Fibroblast of skin of left biceps (primary cell): Measurements from ENCODE around the gene COL6A1.
A peak's percentile ranks its signal among the peaks of the same experiment; 100 is the strongest.
"Not testable (repeated sequence)": the region's sequence is repeated elsewhere in the genome, so short reads cannot be mapped to it uniquely, and the experiment has no call there.

Experiments
- DNase-seq, 2 experiments: peaks; one replicate each; pipeline ENCODE4 v3.0.0-alpha.2; 2013; ENCODE audit warnings: low read depth in 2 of 2

Gene COL6A1

DNA sequence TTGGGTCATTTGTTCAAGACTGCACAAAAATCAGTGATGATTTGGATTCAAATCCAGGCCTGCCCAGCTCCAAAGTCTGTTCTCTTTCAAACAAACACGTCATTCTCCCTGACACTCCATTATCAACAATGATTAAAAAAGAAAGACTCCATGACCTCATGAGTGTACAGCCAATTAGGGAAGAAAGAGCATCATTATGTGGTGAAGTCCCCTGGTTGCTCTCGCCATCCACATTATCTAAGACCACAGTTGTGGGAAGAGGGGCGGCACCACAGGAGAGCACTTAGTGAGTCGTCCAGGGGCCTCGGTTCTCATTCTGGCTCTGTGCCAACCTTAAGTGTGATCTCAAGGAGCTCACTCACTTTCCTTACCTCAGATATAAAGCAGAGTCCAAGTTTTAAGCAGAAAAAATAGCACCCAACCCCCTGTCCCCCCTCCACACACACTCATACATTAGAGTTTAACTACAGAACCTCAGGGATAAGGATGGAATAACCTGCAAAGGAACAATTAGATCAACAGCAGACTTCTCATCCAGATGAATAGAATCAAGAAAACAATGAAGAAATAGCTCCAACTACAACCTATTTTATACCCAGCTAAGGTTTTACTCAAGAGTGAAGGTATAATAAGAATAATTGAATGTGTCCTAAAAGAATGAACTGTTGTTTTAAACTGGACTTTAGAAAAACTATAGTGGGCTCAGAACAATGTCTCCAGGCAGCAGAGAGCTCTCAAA is 47.8 kb downstream of the COL6A1 start:
- no peak for DNase-seq

DNA sequence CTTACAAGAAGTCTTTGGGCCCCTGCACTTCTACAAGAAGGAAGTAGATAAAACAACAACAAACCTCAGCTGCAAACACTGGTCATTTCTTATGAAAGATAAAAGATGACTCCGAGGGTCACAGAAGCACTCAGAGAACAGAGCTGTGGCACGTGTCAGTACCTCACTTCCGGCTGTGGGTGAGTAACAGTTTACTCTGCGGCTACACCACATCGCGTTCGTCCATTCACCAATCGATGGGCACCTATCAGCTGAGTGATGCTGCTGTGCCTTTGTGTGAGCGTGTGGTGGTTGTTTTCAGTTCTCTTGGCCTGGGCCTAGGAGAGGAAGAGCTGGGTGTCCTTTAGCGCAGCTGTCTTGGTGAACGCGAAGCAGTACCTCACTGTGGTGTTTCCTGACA is 49.9 kb downstream of the COL6A1 start:
- DNase-seq, result no peak

DNA sequence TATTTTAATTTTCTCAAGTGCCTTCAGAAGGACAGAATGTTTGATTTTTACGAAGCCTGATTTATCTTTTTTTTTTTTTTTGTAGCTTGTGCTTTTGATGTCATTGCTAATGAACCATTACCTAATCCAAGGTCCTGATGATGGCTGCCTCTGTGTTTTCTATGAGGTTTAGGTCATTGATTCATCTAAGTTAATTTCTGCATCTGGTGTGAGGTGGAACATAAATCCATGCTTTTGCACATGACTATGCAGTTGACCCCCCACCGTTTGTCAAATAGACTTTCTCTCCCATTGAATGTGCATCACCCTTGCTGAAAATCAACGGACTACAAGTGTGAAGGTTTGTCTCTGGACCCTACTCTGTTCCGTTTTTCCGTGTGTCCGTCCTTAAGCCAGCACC is 50.5 kb downstream of the COL6A1 start:
- no peak for DNase-seq

DNA sequence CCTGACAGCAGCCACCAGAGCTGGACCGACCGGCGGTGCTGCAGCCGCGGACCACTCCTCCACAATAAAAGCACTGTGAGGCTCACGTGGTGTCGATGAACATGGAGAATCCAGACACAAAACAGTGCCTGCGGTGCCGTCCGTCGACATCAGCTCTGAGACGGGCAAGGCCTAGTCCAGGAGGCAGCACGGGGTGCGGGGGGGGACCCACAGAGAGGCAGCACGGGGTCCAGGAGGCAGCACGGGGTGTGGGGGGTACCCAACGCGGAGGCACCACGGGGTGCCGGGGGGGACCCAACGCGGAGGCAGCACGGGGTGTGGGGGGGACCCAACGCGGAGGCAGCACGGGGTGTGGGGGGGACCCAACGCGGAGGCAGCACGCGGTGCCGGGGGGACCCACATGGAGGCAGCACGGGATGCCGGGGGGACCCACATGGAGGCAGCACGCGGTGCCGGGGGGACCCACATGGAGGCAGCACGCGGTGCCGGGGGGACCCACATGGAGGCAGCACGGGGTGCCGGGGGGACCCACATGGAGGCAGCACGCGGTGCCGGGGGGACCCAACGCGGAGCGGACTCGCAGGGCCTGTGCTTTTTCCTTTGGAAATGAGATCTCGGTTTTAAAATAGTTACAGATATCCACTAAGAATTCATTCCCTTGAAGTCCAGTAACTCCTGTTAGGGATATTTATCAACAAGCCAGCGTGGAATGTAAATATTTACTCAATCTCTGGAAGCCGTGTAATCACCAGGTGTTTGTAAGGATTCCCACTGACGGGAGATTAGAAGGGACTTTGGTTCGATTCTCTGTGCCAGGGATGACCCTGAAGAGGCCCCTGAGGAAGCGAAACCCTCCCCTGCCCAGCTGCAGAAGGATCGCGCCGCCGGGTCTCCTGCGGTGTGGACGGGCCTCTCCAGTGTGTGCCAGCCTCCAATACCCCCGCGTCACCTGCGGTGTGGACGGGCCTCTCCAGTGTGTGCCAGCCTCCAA is 52.1 kb downstream of the COL6A1 start:
- DNase-seq, result no peak

DNA sequence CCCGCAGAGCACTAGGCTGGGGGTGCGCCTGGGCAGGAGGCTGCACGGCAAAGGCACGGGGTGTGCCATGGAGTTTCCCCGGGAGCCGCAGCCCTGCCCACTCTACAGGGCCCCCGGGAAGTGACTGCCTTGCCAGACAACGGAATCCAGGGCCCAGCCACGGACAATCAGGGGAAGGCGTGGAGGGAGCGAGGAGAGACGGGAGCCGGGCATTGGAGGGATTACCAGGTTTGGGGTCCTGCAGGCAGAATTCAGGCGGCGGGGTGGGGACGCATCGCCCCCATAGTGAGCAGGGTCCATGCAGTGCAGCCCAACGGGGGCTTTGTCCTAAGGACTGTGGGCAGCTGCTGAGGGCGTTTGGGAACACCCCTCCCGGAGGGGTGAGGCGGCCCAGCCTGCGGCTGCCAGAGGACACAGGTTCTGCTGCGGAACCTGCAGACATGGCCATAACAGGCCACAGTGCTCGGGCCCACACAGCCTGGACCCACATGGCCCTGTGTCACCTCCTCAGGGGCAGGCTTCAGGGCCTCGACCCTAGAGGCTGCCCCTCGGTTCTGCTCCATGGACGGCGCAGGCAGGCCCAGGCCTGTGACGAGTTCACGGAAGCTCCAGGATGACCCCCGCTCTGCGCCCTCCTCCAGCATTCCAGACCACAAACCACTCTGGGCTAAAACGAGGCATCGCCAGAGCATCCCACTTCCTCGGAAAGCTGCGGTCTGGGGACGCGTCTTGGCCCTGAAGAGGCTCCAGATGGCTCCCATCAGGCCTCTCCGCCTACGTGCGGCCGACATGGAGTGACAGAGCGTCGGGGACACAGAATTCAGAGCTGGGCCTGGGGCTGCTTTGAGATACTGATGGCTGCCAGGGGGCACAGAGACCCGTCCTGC is 54.5 kb downstream of the COL6A1 start:
- peak in 1 of 2 experiments; percentile 73 for DNase-seq

DNA sequence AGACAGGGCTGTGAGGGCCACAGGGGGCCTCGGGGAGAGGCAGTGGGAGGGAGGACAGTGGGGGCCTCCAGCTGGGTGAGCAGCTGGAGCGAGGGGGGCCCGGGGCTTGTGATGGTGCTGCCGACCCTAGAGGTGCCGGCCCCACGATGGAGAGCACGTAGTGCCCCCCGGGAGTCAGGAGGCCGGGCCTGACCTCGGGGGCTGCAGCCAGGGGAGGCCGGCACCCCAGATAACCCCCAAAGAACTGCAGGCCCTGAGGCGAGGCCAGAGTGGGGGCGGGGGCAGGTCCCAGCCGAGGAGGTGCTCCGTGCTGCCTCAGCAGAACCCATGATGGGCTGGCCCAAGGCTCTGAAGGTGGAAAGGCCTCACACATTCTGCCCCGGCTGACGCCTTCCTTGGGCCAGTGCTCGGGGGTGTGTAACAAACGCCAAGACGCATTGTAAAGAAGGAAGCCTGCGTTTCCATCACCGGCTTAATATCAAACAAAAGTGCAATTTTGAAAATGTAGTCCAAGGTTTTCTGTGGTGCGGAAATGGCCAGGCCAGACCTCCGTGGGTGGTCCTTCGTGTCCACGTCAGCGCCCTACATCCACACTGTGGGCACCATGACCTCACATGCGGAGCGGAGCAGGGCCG is 55.2 kb downstream of the COL6A1 start:
- DNase-seq, result no peak

DNA sequence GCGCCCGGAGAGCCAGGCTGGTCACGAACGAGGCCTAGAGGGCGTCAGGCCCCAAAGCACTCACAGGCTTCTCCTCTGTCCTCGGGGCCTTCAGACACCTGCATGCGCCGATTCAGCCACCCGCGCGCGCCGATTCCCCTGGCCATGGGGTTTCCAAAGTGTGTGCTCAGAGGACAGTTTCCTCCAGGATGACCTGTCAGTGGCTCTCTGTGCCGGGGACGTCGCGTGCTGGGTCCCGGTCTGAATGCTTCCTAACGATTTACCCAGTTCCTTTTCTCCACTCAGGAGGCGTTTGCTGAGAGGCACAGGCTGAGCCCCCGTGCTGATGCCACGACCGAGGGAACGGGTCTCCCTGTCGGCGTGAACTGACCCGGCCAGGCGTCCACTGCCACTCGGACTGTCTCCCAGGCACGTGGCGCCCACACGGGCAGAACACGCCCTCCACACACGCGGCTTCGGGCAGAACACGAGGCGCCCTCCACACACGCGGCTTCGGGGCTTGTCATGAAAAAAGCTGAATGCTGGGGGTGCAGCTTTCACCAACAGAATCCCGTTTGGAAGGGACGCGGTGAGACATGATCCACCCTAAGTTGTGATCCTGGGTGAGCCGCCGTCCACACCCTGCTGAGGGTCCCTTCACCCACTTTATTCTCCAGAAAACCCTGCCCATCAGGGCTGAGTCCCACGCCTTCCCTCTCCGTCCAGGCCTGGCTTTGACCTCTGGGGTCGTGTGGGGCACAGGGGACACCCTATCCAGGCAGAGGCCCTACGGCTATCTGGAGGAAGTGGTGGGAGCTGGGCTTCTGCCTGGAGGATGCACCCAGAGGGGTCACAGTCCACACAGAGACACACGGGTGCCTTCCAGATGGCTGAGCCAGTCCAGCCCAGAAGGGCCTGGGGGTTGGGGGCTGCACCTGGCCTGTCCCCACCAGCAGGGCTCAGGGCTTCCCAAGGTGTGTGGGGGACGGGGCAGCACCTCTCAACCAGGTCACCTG is 56.1 kb downstream of the COL6A1 start:
- no peak for DNase-seq

DNA sequence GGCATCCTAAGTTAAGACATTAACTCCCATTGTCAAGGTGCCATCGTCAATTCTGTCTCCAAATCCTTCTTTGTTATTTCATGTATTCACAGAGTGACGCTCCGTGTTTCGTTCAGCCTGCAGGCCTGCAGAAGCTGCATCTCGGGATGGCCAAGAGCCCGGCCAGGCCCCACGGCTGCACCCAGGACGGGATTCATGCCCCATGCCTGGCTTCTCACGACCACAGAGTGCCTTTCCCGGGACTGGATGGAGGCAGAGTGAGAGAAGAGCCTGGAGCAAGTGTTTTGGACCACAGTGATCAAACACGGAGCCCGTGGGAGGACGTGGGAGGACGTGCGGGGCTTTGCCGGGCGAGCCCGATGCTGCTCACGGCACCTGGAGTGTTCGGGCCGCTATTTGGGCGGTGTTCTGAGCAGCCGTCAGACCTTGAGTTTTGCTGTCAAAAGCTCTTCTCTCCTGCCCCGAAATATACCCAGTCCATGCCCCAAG is 56.8 kb downstream of the COL6A1 start:
- no peak for DNase-seq

DNA sequence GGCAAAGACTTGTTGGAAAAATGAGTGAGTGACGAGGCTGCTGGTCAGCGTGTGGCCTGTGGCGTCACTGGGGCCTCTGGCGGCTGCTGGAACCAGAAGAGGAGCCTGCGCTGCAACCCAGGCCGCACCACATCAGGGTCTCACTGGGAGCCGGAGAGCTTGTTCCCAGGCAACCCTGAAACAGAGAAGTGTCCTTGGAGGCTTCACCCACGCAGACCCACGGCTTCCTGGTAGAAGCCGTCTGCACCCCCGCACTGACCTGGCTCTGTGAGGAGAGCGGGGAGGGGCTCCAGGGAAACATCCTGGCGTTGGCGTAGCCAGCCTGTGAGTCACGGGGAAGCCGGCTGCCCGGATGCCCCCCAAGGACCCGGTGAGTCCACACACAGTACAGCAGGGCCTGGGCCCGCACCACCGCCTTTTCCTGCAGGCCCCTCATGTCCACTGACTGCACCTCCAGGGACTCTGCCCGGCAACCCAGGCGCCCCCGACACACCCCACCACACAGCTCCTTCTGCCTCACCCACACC is 57.4 kb downstream of the COL6A1 start:
- no peak for DNase-seq

DNA sequence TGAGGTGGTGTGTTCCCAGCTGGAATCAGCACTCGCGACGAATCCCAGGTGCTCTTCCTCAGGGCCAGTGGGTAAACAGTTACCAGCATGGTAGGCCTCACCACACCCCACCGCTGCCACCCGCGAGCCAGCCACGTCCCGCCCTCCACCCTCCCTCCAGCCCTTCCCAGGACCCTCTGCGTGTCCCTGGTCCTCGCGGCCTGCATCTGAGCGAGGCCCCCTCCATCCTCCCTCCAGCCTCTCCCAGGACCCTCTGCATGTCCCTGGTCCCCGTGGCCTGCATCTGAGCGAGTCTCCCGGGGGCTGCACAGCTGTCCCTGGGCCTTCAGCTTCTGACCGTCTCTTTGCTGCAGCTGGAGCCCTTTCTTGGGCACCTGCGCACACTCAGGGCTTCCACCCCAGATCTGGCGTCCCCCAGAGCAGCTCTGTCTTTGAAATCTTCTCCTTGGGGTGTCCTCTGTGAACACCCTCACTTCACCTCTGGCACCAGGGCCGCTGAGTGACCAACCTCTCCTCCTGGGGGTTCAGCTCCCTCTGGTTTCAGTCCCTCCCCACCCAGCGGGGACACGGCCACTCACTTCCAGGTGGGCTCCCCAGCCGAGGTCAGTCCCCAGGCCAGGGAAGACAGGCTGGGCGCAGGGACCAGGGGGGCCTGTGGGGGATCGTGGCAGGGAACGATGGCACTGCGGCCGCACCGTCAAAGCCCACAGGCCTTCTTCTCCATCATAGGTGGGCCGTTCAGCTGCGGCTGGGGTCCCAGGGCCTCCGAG is 58.5 kb downstream of the COL6A1 start:
- no peak for DNase-seq

DNA sequence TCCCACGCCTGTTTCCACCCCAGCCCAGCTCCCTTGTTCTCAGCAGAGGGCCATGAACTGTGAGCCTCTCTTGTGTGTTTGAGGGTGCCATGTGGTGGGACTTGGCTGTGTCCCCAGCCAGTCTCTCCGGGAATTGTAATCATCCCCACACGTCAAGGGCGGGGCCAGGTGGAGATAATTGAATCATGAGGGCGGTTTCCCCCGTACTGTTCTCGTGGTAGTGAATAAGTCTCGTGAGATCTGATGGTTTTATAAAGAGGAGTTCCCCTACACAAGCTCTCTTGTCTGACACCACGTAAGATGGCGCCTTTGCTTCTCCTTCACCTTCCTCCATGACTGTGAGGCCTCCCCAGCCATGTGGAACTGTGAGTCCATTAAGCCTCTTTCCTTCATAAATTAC is 59.1 kb downstream of the COL6A1 start:
- DNase-seq, result no peak

DNA sequence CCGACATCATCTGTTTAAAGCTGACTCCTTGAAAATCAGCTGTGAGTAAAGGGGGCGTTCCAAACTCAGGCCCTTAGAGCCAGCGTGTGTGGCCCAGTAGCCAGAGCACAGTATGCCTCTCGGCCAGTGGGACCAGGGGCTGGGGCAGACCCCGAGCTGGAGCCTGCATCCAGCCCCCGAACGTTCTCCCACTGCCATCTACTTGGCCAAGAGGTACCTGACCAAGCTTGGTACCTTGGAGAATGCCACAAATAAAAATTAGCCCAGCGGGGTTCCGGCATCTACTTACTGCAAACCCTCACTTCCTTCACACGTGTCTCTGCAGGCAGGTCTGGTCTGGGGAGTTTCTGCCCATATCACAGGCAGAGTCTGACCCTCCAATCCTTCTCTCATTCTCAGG is 59.6 kb downstream of the COL6A1 start:
- no peak for DNase-seq

DNA sequence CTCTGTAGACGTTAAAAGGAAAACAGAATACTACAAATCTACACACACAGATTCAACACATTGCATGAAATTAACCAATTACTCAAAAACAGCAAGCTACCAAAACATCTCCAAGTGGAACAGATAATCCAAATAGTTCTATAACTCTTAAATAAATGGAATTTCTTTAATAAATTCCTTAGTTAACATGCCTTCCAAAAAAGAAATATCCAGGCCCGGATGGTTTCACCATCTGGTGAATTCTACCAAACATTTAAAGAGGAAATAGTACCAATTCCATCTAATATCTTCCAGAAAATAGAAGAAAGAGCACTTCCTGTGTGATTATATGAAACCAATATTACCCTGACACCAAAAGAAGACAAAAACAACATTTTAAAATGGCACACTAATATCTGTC is 63.6 kb downstream of the COL6A1 start:
- no peak for DNase-seq

DNA sequence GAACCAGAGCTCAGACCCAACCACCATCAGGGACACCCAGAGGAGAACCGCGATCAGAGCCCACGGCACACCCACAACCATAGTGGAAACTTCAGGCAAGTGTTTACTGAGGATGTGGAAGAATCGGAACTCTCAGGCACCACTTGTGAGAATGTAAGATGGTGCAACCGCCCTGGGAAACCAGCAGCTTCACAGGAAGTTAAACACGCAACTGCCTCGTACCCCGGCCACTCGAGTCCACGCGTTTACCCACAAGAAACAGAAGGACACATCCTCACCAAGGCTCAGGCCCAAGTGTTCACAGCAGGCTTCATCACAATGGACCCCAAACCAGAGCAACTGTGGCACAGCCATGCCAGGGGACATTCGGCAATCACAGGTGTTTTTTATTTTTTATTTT is 64.9 kb downstream of the COL6A1 start:
- DNase-seq, result no peak

DNA sequence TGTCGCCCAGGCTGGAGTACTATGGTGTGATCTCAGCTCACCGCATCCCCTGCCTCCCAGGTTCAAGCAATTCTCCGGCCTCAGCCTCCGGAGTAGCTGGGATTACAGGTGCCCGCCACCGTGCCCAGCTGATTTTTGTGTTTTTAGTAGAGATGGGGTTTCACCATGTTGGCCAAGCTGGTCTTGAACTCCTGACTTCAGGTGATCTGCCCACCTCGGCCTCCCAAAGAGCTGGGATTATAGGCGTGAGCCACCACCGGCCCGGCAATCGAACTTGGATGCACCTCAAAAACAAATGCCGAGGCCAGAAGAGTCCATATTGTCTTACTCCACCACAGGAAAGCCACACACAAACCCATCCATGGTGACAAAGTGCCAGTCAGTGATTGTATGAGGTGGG is 65.3 kb downstream of the COL6A1 start:
- not testable (repeated sequence) for DNase-seq

DNA sequence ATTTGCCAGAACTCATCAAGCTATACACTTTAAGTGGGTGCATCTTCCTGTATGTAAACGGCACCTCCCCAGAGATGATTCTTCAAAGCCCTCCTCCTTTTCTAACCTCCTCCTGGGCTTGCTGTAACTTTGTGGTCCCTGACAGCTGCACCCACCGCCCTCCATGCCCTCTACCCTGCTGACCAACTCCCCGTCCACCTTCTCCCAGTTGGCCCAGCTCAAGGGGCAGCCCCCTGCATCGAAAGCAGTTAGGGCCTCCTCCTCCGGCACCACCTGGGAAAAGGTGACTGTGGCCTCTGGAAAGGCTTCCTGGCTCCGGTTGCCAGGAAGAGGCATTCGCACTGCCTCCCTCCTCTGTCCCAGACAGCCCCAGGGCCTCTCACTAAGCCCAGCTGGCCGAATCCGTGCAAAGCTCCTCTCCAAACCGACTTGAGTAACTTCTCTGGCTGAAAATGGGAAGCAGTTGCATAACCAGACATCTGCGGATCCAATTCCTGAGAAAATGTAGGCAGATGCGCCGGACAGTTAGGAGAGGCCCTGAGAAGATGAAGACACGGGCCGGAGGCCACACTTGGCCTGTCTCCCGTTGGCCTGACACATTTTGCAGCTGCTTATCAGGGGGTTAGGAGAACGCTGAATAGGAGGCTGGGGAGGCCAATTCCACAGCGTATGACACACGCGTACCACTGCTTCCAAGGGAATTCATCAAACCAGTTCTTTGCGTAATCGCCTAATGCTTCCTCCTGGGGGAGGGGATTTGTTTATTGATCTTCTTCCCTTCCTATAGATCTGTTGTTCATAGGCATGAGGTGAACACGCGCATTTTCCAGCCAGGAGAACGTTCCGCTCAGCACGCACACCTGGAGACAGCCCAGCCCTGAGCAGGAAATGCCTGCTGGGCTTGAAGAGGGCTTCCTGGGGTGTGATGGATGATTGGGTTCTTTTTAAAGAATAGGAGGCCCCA is 67.6 kb downstream of the COL6A1 start:
- DNase-seq, result peak; percentile 100

DNA sequence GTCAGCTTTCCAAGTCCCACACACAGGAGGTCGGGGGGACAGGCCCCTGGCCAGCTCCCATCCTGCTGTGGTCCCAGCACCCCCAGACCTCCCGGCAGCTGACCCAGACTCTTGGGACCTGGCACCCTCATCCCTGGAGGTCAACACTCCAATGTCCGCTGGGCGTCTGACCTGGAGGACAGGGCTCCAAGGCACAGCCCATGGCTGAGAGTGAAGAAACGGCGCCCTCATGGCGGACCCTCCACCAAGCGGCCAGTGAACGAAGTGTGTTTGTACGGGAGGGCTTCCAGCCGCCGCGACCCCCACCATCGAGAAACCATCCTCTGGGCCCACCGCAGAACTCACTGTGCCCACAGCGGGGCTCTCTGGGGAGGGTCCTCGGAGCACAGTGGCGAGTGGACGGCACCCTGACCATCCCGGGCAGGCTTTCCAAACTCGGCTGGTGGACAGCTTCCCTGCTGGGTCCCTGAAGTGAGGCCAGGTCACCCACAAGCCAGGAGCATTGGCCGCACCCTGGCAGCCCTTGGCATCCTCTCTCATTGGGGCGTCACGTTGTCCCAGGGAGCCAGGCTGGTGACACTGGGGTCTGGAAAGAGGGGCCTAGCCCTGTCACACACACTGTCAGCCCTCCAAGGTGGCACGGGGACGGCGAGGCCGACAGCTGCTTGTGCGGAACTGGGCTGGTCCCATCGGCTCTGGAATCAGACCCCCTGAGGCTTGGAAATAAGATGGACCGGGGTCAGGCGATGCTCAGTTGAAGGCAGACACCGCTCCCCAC is 68.5 kb downstream of the COL6A1 start:
- no peak for DNase-seq
